ENCODE measurements around the gene OR4E1.

- TF ChIP-seq CTCF (IDR thresholded peaks at IDR 0.05) (no peak), EP300 (IDR thresholded peaks at IDR 0.05) (no peak)
Measured at GRCh38 chr14:21631084-21631483, 42.5 kb downstream of the OR4E1 start.
